ENCODE results near the gene TUG1.

DNA sequence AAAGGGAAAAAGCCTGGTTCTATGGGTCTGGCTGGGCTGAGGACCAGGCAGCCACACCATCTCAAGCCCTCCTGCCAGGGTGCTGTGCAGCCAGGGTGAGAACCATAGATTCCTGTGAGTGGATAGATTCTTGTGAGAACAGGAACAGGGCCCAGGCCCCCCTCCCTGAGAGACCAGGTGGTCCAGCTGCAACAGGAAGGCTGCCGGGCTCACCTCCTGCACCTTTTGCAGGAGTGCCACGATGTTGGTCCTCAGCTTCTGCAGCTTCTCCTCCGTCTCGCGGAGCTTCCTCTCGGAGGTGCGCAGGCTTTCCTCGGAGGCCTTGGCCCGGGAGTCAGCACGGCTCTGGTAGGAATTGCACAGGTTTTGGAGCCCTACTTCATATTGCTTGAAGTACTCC is 41.3 kb upstream of the TUG1 start:
- TF ChIP-seq POLR2A (IDR thresholded peaks at IDR 0.05), result no peak
- TF ChIP-seq CTCF (IDR thresholded peaks at IDR 0.05), result no peak
- no peak for TF ChIP-seq POLR2AphosphoS5 (IDR thresholded peaks at IDR 0.05)
